ENCODE results near the gene KDM4C. TPM values are rescaled to one million over a fixed set of nuclear protein-coding genes. Genes with fewer than 3 reads are reported as not detected.

The KDM4C gene
- total and polyA plus RNA-seq, 12 donors, result 6.1 to 18.2 (median 14.6) TPM

GRCh38 chr9:6986141-6986815, 228.5 kb downstream of the KDM4C start:
- no peaks in the 10 kb centered on the region for H3K27me3 ChIP-seq
- H3K9me3 ChIP-seq, result no peaks in the 10 kb centered on the region
- ATAC-seq, result no peak
- TF ChIP-seq, protein P1, sequence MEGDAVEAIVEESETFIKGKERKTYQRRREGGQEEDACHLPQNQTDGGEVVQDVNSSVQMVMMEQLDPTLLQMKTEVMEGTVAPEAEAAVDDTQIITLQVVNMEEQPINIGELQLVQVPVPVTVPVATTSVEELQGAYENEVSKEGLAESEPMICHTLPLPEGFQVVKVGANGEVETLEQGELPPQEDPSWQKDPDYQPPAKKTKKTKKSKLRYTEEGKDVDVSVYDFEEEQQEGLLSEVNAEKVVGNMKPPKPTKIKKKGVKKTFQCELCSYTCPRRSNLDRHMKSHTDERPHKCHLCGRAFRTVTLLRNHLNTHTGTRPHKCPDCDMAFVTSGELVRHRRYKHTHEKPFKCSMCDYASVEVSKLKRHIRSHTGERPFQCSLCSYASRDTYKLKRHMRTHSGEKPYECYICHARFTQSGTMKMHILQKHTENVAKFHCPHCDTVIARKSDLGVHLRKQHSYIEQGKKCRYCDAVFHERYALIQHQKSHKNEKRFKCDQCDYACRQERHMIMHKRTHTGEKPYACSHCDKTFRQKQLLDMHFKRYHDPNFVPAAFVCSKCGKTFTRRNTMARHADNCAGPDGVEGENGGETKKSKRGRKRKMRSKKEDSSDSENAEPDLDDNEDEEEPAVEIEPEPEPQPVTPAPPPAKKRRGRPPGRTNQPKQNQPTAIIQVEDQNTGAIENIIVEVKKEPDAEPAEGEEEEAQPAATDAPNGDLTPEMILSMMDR (IDR thresholded peaks at IDR 0.05), result no peak
- no peak overlapping the region for H3K4me3 ChIP-seq
- H3K4me1 ChIP-seq, result no peaks in the 10 kb centered on the region
- no peak overlapping the region for H3K27ac ChIP-seq
- no peak for DNase-seq
- intact Hi-C loops (cut with DNase I), result no loop called here
- 85 to 88% methylated on average over 5 of the region's 5 CpGs for WGBS, 2 donors
- peaks cover 0 to 93% (median 29%) of the 10 kb centered on the region in 9 donors for H3K36me3 ChIP-seq

- intact Hi-C loops (cut with DNase I), result no loop called here
- TF ChIP-seq, protein P1 (IDR thresholded peaks at IDR 0.05), result no peak
- no peak overlapping the region for H3K27ac ChIP-seq
- peaks cover 0 to 93% (median 29%) of the 10 kb centered on the region in 9 donors for H3K36me3 ChIP-seq
- H3K9me3 ChIP-seq, result no peaks in the 10 kb centered on the region
- WGBS, 2 donors, result 86 to 97% methylated on average over 3 of the region's 3 CpGs
- no peaks in the 10 kb centered on the region for H3K4me1 ChIP-seq
- no peak overlapping the region for H3K4me3 ChIP-seq
- H3K27me3 ChIP-seq, result no peaks in the 10 kb centered on the region
- DNase-seq, result no peak
- no peak for ATAC-seq
These were observed 229.6 kb downstream of the KDM4C start for GRCh38 chr9:6987381-6987780.

GRCh38 chr9:6991418-6991817, 233.6 kb downstream of the KDM4C start:
- H3K4me3 ChIP-seq, result no peak overlapping the region
- TF ChIP-seq, protein P1 (IDR thresholded peaks at IDR 0.05), result no peak
- H3K4me1 ChIP-seq, result no peaks in the 10 kb centered on the region
- intact Hi-C loops (cut with DNase I), result no loop called here
- 90 to 97% methylated on average over 1 of the region's 1 CpG for WGBS, 2 donors
- H3K9me3 ChIP-seq, result no peaks in the 10 kb centered on the region
- ATAC-seq (no peak), DNase-seq (no peak)
- H3K36me3 ChIP-seq, result peaks cover 0 to 94% (median 16%) of the 10 kb centered on the region in 9 donors
- no peaks in the 10 kb centered on the region for H3K27me3 ChIP-seq
- no peak overlapping the region for H3K27ac ChIP-seq

DNA sequence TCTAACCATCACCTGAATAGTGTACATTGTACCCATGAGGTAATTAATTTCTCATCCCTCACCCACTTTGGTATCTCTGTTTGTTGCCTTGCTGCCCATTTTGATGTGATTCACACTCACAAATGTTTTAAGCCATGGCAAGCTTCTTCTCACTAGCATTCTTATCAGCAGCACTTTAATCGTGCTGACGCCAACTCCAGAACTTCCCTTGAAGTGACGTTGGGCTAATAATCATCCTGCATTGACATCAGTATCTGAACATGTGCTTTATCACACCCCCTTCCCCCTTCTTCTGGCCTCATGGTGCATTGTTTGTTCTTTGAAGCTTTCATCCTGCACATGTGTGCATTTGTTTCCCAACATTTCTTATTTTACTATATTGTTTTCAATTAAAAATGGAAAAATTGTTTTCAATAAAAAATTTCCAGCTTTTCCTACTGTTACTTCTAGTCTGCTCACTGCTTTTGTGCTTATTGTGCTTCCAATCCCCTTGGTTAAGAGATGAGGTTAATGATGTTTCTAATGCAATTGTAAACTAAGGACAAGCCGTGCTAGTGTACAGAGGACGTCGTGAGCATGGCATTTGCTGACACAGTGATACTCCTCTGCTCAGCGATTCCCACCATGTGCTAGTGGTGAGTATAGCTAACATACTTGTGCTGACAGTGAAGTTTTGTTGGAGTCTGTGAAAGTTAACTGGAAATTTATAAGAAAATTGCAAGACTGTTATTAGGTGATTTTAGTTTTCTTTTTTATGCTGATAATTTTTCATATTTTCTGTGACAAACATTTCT, 238.5 kb downstream of the KDM4C start:
- ATAC-seq (peak in 4 of 8 donors; percentile 52 to 96 (median 73)), DNase-seq (no peak)
- intact Hi-C loops (cut with DNase I), result no loop called here
- Histone ChIP-seq H3K9me3 (no peaks in the 10 kb centered on the region), H3K4me3 (no peak overlapping the region), H3K36me3 (peaks cover 0 to 61% (median 5%) of the 10 kb centered on the region in 9 donors), H3K27ac (no peak overlapping the region), H3K27me3 (no peaks in the 10 kb centered on the region), H3K4me1 (no peaks in the 10 kb centered on the region)
- 49 to 78% methylated on average over 7 of the region's 7 CpGs for WGBS, 2 donors
- TF ChIP-seq, protein P1 (IDR thresholded peaks at IDR 0.05), result no peak
